Pancreas (tissue), 10 donors: ENCODE data around the gene PMEPA1. TPM values are rescaled to one million over a fixed set of nuclear protein-coding genes. Genes with fewer than 3 reads are reported as not detected.
A peak's percentile ranks its signal among the peaks of the same experiment; 100 is the strongest.

Experiments used
- ATAC-seq, 4 donors: fragments of 200-7000 bp; cut with Tn5 transposase; one replicate each; pipeline versions ENCODE4 v1.8.0 to v1.9.1; 2020; ENCODE audit warnings: mild to moderate bottlenecking in 4 of 4, moderate library complexity in 4 of 4
- DNase-seq, 6 donors: peaks; one replicate each; pipeline ENCODE4 v3.0.0-alpha.2; 2020
- FAIRE-seq: peaks from 2 replicates; lab custom pipeline; 2012; peaks lifted over from hg19 to GRCh38; lab: Jason Lieb, UNC
- H3K27ac ChIP-seq, 4 donors: fragments of 200-600 bp; sonication (generic); 1 replicate in 3 of 4; 2 replicates in 1 of 4; pipeline versions ENCODE4 v1.5.0 to v1.8.0; 2020
- H3K27me3 ChIP-seq, 4 donors: fragments of 200-600 bp; one replicate each; pipeline ENCODE4 v1.8.0; 2021
- H3K36me3 ChIP-seq, 3 donors: fragments of 200-600 bp; sonication (generic) in 1 of 3; one replicate each; pipeline versions ENCODE4 v1.5.0 to v1.8.0; 2020 to 2021
- H3K4me1 ChIP-seq, 3 donors: fragments of 200-600 bp; one replicate each; pipeline ENCODE4 v1.8.0; 2021
- H3K4me3 ChIP-seq, 4 donors: fragments of 200-600 bp; sonication (generic) in 2 of 4; one replicate each; pipeline versions ENCODE4 v1.5.0 to v1.8.0; 2020 to 2021
- H3K9me3 ChIP-seq, 4 donors: fragments of 200-600 bp; one replicate each; pipeline ENCODE4 v1.8.0; 2021
- CTCF ChIP-seq, 4 donors: fragments of 200-600 bp; sonication (generic) in 3 of 4; IDR thresholded peaks; one replicate each; pipeline versions ENCODE4 v1.5.0 to v1.8.0; 2021; ENCODE audit warnings: antibody characterized with exemption in 4 of 4
- WGBS, 2 donors: extraction: QIAGEN DNeasy Blood & Tissue Kit; methylation state at CpG; one replicate each; pipeline ENCODE4 v1.1.7; 2013; 5-methylcytosine and 5-hydroxymethylcytosine counted together
- intact Hi-C, 3 donors: fragments of 100-400 bp; cut with DNase I; formaldehyde crosslinking; loops; one replicate each; pipeline versions ENCODE4 v1.11.1 to v1.14.2; 2022
- polyA plus RNA-seq, 2 donors: library from polyadenylated mRNA; stranded (reverse); fragments of 200-250 nt; gene quantifications; one replicate each; pipeline ENCODE4 v1.2.3, GENCODE V29; 2013
- total RNA-seq, 6 donors: library from RNA; stranded (reverse); fragmentation: NEBNext Ultra II Directional in 4 of 6; extraction: Animal tissue kit (Norgen Biotek cat#: 25700) in 4 of 6; gene quantifications; one replicate each; pipeline versions ENCODE4 v1.2.1 to v1.2.4, GENCODE V29; 2021 to 2023
- donor health status: healthy with polysubstance abuse.
- donor health status: DM: no; HTN: no; CAD: no; lungs with moderate emphysema.
- donor health status: DM: no; HTN: no; CAD: no.
- donor health status: control.
- donor health status: control.
- donor health status: Bipolar disorder and iron deficiency.
- donor health status: DM: yes; HTN: yes; CAD: no.
- donor health status: DM: no; HTN: no; CAD: no.
- donor health status: DM: no; HTN: no; CAD: no.
- donor health status: DM: yes; HTN: yes; CAD: no.

PMEPA1 gene
- total and polyA plus RNA-seq, 8 donors = 24.8 to 98.2 (median 33.6) TPM

GRCh38 chr20:57652606-57653545 lies 56.9 kb downstream of the PMEPA1 start:
- peaks cover 0 to 24% (median 3%) of the 10 kb centered on the region in 3 donors for H3K36me3 ChIP-seq
- peak in 3 of 6 donors; percentile 7 to 53 (median 51) for DNase-seq
- H3K4me3 ChIP-seq = no peak overlapping the region
- ATAC-seq = no peak
- H3K9me3 ChIP-seq = no peaks in the 10 kb centered on the region
- 85 to 86% methylated on average over 28 of the region's 28 CpGs for WGBS, 2 donors
- H3K27ac ChIP-seq = no peak overlapping the region
- no peaks in the 10 kb centered on the region for H3K27me3 ChIP-seq
- FAIRE-seq = no peak
- no peak for TF ChIP-seq CTCF (IDR thresholded peaks at IDR 0.05)
- intact Hi-C loops = loop anchor here (10.0 kb wide), 3 partner anchors 312 to 522 kb away; no protein-coding TSS in a partner anchor
- no peaks in the 10 kb centered on the region for H3K4me1 ChIP-seq

DNA sequence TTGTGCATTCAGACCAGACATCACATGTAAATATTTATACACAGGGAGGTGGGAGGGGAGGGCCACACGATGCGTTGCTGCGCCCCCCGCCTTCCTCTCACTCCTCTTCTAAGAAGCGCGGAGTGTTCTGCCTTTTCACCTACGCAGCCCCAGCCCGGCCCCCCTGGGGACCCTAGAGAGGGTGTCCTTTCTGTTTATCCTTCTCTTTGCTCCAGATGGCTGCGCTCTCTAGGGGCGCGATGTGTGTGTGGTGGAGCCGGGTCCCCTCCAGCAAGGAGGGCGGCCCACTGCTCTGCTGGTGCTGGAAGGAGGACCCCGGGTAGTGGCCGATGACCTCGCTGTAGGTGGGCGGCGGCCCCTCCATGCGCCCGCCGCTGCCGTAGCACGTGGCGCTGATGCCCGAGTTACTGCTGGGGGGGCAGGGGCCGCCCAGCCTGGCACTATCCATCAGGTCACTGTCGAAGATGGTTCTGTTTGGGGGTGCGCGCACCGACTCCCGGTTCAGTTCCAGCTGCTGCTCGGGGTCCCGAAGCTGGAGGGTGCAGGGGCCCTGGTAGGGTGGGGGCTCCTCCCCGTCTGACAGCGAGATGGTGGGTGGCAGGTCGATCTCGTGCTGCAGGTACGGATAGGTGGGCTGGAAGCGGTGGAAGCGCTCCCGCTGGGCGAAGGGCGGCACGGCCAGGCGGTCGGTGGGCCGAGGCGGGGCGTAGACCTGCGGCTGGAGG lies 57.8 kb downstream of the PMEPA1 start:
- H3K4me3 ChIP-seq = no peak overlapping the region
- H3K36me3 ChIP-seq = peaks cover 0 to 21% (median 3%) of the 10 kb centered on the region in 3 donors
- H3K9me3 ChIP-seq = no peaks in the 10 kb centered on the region
- FAIRE-seq (no peak), DNase-seq (peak in 3 of 6 donors; percentile 15 to 69 (median 48)), ATAC-seq (no peak)
- H3K27ac ChIP-seq = no peak overlapping the region
- TF ChIP-seq CTCF (IDR thresholded peaks at IDR 0.05) = no peak
- no peaks in the 10 kb centered on the region for H3K4me1 ChIP-seq
- no peaks in the 10 kb centered on the region for H3K27me3 ChIP-seq
- intact Hi-C loops = loop anchor here (10.0 kb wide), 3 partner anchors 313 to 523 kb away; no protein-coding TSS in a partner anchor
- WGBS, 2 donors = 92 to 95% methylated on average over 41 to 50 of the region's 50 CpGs

DNA sequence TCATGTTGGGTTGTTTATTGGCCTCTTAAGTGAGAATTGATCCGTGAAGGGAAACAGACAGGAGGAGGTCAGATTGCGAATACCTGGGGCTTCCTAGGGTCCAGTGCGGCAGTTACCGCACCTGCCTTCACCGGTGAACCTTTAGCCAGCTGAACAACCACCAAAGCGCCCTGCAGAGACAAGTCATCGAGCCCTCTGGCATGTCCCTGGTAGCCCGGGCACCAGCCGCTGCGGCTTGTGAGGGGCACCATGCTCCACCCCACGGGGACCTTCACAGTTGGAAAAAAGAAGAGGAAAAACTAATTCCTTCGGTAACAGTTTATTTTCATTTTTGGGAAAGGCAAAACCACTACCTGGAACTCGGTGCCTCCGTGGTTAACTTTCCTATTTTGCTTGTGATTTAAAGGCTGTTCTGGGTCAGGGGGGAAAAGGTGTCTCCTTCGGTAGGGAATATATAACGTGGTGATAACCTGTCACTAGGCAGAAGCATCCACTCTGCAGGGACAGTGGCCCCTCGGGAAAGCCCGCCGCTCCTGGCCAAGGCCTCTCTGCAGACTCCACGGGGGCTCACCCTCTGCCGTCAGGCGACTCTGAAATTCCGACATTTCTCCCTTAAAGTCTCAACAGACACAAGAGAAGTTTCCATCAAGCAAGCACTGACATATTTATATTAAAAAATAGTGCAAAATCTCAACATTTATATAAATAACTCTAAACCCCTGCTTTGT lies 58.9 kb downstream of the PMEPA1 start:
- intact Hi-C loops = loop anchor here (10.0 kb wide), 3 partner anchors 314 to 524 kb away; no protein-coding TSS in a partner anchor
- no peak for TF ChIP-seq CTCF (IDR thresholded peaks at IDR 0.05)
- H3K4me1 ChIP-seq = no peaks in the 10 kb centered on the region

GRCh38 chr20:57650266-57650665 lies 59.5 kb downstream of the PMEPA1 start:
- WGBS, 2 donors = 47 to 49% methylated on average over 9 of the region's 9 CpGs
- H3K27ac ChIP-seq = no peak overlapping the region
- no peak for ATAC-seq
- H3K9me3 ChIP-seq = no peaks in the 10 kb centered on the region
- intact Hi-C loops = loop anchor here (10.0 kb wide), 3 partner anchors 315 to 525 kb away; no protein-coding TSS in a partner anchor
- H3K36me3 ChIP-seq = peaks cover 0 to 21% (median 3%) of the 10 kb centered on the region in 3 donors
- no peaks in the 10 kb centered on the region for H3K27me3 ChIP-seq
- DNase-seq = no peak
- FAIRE-seq = no peak
- H3K4me3 ChIP-seq = no peak overlapping the region
- no peaks in the 10 kb centered on the region for H3K4me1 ChIP-seq
- no peak for TF ChIP-seq CTCF (IDR thresholded peaks at IDR 0.05)

More for the DNA sequence above, 58.9 kb downstream of the PMEPA1 start:
- Histone ChIP-seq H3K27me3 (no peaks in the 10 kb centered on the region), H3K36me3 (peaks cover 0 to 21% (median 3%) of the 10 kb centered on the region in 3 donors), H3K27ac (no peak overlapping the region), H3K4me3 (no peak overlapping the region), H3K9me3 (no peaks in the 10 kb centered on the region)
- DNase-seq (peak in 2 of 6 donors; percentile 5 to 49), ATAC-seq (no peak), FAIRE-seq (no peak)
- WGBS, 2 donors = 78% methylated on average over 23 of the region's 23 CpGs
